ENCODE results near the gene KRTAP3-2. TPM values are rescaled to one million over a fixed set of nuclear protein-coding genes. Genes with fewer than 3 reads are reported as not detected.

KRTAP3-2 gene
- total RNA-seq, 4 donors from 2014 or later: not detected

DNA sequence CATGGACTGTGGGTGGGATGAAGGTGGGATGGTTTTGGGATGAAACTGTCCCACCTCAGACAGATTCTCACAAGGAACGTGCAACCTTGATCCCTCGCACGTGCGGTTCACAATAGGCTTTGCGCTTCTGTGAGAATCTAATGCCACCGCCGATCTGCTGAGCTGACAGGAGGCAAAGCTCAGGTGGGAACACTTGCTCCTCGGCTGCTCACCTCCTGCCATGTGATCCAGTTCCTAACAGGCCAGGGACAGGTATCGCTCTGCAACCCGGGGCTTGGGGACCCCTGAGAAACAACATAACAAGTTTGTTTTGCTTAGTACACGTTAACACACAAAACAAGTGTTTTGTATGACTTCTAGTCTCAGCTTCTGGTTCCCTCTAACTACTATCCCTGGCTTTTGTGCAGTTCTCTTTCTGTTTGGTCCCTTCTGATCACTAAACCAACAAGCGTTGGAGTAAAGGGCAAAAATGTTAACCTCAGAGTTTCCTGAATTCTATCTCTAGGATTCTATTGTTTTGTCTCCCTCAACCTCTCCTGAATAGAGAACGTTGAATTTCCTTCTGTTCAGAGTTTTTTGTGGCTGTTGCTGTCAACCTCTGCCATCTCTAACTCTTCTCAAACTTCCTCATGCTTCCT lies 17.0 kb upstream of the KRTAP3-2 start:
- DNase-seq (ENCODE audit: low spot score) (no peak), ATAC-seq (ENCODE audit: low FRiP score) (no peak)
- TF ChIP-seq, protein P1, sequence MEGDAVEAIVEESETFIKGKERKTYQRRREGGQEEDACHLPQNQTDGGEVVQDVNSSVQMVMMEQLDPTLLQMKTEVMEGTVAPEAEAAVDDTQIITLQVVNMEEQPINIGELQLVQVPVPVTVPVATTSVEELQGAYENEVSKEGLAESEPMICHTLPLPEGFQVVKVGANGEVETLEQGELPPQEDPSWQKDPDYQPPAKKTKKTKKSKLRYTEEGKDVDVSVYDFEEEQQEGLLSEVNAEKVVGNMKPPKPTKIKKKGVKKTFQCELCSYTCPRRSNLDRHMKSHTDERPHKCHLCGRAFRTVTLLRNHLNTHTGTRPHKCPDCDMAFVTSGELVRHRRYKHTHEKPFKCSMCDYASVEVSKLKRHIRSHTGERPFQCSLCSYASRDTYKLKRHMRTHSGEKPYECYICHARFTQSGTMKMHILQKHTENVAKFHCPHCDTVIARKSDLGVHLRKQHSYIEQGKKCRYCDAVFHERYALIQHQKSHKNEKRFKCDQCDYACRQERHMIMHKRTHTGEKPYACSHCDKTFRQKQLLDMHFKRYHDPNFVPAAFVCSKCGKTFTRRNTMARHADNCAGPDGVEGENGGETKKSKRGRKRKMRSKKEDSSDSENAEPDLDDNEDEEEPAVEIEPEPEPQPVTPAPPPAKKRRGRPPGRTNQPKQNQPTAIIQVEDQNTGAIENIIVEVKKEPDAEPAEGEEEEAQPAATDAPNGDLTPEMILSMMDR (IDR thresholded peaks at IDR 0.05): no peak

DNA sequence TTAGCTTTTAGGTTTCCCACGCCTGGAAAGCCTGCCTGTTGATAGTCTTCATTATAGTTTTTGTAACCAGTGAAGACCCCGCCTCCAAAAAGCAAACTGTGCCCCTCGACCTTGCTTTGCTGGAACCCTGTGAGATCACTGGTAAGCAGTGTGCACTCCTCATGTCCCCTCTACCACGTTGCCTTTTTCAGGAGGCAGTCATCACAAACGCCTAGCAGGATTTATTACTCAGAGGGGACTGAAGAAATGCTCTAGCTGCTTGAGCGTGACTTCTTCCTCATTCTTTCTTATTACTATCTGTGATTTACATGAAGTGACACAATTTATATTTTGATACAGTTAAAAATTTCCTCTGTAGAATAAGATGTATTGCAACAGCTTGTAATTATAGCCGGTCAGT lies 15.7 kb upstream of the KRTAP3-2 start:
- ATAC-seq (ENCODE audit: low FRiP score) (no peak), DNase-seq (ENCODE audit: low spot score) (no peak)
- TF ChIP-seq, protein P1 (IDR thresholded peaks at IDR 0.05): no peak

DNA sequence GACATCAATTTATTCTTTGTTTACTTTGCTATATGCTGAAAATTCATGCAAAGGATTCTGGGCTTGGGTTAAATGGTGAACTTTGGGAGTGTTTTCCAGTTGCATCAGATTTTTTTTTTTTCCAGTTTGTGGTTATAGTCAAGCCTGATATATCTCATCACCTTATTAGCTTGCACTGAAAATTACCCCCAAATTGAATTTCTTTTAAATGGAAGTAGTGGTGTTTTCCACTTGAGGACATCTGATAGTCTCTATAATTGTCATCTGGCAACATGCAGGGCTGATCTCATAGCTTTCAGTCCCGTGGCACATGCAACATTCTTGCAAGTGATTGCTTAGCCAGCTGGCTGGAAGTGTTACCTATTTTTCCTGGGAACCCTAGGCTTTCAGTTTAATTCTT lies 13.9 kb upstream of the KRTAP3-2 start:
- TF ChIP-seq, protein P1 (IDR thresholded peaks at IDR 0.05): no peak
- DNase-seq (ENCODE audit: low spot score) (no peak), ATAC-seq (ENCODE audit: low FRiP score) (no peak)

DNA sequence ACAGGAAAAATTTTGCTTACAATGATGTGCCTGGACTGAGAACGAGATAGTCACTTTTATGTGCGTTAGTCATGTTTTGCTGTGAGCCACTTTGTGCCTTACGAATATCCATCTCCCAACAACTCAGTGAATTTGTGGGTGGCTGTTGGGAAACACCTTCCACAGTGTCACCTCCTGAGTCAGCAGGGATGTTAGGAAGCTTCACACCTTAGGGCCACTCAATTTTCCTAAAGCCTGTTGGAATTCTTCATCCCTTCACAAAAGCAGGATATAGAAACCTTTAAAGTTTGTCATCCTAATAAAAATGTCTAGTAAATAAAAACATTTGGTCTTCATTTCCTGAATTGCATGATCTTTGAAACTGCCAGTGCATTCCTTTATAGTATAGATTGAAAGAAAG lies 13.5 kb upstream of the KRTAP3-2 start:
- no peak for ATAC-seq (ENCODE audit: low FRiP score)
- no peak for DNase-seq (ENCODE audit: low spot score)
- TF ChIP-seq, protein P1 (IDR thresholded peaks at IDR 0.05): no peak

DNA sequence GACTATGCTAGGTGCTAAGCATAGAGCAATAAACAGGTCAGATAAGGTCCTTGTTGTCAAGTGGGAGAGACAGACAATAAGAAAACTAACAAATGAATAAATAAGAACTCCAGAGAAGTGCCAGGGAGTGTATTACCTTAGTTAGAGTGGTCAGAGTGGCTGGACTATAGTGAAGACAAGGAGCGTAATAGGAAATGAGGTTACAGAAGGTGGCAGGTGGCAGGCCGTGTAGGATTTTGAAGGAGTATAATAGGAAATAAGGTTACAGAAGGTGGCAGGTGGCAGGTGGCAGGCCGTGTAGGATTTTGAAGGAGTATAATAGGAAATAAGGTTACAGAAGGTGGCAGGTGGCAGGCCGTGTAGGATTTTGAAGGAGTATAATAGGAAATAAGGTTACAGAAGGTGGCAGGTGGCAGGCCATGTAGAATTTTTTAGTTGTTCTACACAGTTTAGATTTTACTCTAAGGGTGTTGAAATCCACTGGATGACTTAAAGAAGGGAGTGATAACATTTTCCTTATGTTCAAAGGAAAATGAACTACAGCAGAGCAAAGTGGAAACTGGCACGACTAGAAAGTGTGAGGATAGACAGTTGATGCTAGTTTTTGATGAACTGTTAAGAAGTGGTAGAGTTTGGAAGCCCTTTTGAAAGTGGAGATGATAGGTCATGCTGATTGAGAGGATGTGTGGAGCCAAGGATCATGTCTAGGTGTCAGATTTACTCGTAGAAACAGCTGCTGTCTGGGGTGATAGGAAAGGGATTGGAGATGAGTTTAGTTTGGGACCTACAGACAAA lies 12.8 kb upstream of the KRTAP3-2 start:
- ATAC-seq (ENCODE audit: low FRiP score) (no peak), DNase-seq (ENCODE audit: low spot score) (no peak)
- TF ChIP-seq, protein P1 (IDR thresholded peaks at IDR 0.05): no peak

DNA sequence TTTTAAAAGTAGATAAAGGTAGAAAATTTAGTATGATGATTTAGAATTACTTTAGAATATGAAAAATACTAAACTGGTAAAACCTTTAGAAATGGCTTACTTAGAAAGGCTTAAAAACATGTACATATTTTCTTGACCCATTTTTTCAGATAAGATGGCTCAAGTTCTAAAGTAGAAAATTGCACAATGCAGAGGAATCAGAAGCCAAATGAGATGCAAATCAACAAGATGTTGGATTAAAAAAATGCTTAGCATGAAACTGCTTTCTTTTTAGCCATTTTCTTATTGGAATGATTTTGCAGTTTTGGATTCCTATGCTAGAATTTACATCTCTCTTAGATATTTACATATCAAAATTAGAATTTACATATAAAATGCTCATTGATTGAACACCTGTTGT lies 10.7 kb upstream of the KRTAP3-2 start:
- ATAC-seq (ENCODE audit: low FRiP score) (no peak), DNase-seq (ENCODE audit: low spot score) (no peak)
- TF ChIP-seq, protein P1 (IDR thresholded peaks at IDR 0.05): no peak

DNA sequence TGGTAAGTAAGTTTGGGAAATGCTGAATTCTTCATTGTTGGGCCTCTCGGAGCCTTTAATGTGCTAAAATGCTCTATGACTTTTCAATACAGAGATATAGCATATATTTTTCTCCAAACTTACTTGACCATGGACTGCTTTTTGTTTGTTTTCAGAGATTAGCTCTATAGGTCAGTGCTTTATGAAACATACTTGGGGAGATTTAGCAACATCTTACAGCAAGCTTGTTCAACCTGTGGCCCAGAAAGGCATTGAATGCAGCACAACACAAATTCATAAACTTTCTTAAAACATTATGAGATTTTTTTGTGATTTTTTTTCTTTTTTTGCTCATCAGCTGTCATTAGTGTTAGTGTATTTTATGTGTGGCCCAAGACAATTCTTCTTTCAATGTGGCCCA lies 10.2 kb upstream of the KRTAP3-2 start:
- ATAC-seq (ENCODE audit: low FRiP score) (no peak), DNase-seq (ENCODE audit: low spot score) (no peak)
- TF ChIP-seq, protein P1 (IDR thresholded peaks at IDR 0.05): no peak
